ENCODE results near the gene CTBS.
"Not testable (repeated sequence)": the region's sequence is repeated elsewhere in the genome, so short reads cannot be mapped to it uniquely, and the experiment has no call there.

CTBS gene

GRCh38 chr1:84603223-84603622 is 29.0 kb upstream of the CTBS start:
- H3K4me3 ChIP-seq (ENCODE audit: low read depth, low read length), result no peak overlapping the region
- TF ChIP-seq CTCF (IDR thresholded peaks at IDR 0.05; ENCODE audit: control insufficient read depth, extremely low read depth, insufficient read depth), result no peak
- no peak for DNase-seq (ENCODE audit: low read depth)

GRCh38 chr1:84600796-84601195 is 26.6 kb upstream of the CTBS start:
- DNase-seq (ENCODE audit: low read depth), result no peak
- H3K4me3 ChIP-seq (ENCODE audit: low read depth, low read length), result no peak overlapping the region
- TF ChIP-seq CTCF (IDR thresholded peaks at IDR 0.05; ENCODE audit: control insufficient read depth, extremely low read depth, insufficient read depth), result no peak

GRCh38 chr1:84598846-84599741 is 24.9 kb upstream of the CTBS start:
- DNase-seq (ENCODE audit: low read depth), result no peak
- H3K4me3 ChIP-seq (ENCODE audit: low read depth, low read length), result no peak overlapping the region

GRCh38 chr1:84598418-84598817 is 24.2 kb upstream of the CTBS start:
- no peak for TF ChIP-seq CTCF (IDR thresholded peaks at IDR 0.05; ENCODE audit: control insufficient read depth, extremely low read depth, insufficient read depth)

More at GRCh38 chr1:84598846-84599741, 24.9 kb upstream of the CTBS start:
- no peak for TF ChIP-seq CTCF (IDR thresholded peaks at IDR 0.05; ENCODE audit: control insufficient read depth, extremely low read depth, insufficient read depth)

GRCh38 chr1:84597011-84597410 is 22.8 kb upstream of the CTBS start:
- no peak for TF ChIP-seq CTCF (IDR thresholded peaks at IDR 0.05; ENCODE audit: control insufficient read depth, extremely low read depth, insufficient read depth)
- no peak for DNase-seq (ENCODE audit: low read depth)
- no peak overlapping the region for H3K4me3 ChIP-seq (ENCODE audit: low read depth, low read length)

More at GRCh38 chr1:84598418-84598817, 24.2 kb upstream of the CTBS start:
- no peak overlapping the region for H3K4me3 ChIP-seq (ENCODE audit: low read depth, low read length)
- DNase-seq (ENCODE audit: low read depth), result no peak

GRCh38 chr1:84594959-84595358 is 20.7 kb upstream of the CTBS start:
- DNase-seq (ENCODE audit: low read depth); H3K4me3 ChIP-seq (ENCODE audit: low read depth, low read length): not testable (repeated sequence)

GRCh38 chr1:84587099-84587498 is 12.9 kb upstream of the CTBS start:
- no peak overlapping the region for H3K4me3 ChIP-seq (ENCODE audit: low read depth, low read length)
- DNase-seq (ENCODE audit: low read depth), result no peak
- TF ChIP-seq CTCF (IDR thresholded peaks at IDR 0.05; ENCODE audit: control insufficient read depth, extremely low read depth, insufficient read depth), result no peak

Measured in LNCaP clone FGC (cell line).